HL-60 (cell line): ENCODE measurements around the gene RBM38.

ENCODE experiments used
- GABPA ChIP-seq: IDR thresholded peaks from 2 replicates; pipeline ENCODE4 v1.6.1; 2012; ENCODE audit warnings: low read depth
- POLR2AphosphoS5 ChIP-seq: IDR thresholded peaks from 2 replicates; pipeline ENCODE4 v1.6.1; 2012; ENCODE audit warnings: low read depth
- SPI1 ChIP-seq: IDR thresholded peaks from 2 replicates; pipeline ENCODE4 v1.6.1; 2012; ENCODE audit warnings: low read depth, mild to moderate bottlenecking, borderline replicate concordance
- TF ChIP-seq, protein P1 (sequence below): IDR thresholded peaks from one replicate; pipeline ENCODE4 v1.5.1; 2011; ENCODE audit warnings: low read length, control low read depth, inconsistent platforms; ENCODE audit not compliant: insufficient read depth
- TF ChIP-seq, protein P2 (sequence below): IDR thresholded peaks from 2 replicates; pipeline ENCODE4 v1.6.1; 2012; ENCODE audit warnings: low read depth; ENCODE audit not compliant: insufficient replicate concordance

DNA sequence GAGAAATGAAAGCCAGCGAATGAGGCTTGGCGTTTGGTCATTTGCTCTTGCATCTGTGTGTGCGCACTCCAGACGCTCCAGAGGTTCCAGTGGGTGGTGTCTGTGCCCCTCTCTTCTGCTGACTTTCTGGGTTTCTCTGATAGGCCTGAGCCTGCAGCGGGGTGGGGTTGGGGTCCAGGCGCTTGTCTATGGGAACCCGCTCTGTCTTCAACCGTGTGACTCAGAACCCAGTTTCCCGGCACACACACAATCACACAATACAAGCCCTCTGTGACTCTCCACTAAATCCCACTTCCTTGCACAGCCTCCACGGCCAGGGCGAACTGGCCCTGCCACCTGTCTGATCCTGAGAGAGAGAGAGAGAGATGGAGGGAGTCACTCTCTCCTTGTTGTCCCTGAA is 24.6 kb downstream of the RBM38 start:
- TF ChIP-seq, protein P1, sequence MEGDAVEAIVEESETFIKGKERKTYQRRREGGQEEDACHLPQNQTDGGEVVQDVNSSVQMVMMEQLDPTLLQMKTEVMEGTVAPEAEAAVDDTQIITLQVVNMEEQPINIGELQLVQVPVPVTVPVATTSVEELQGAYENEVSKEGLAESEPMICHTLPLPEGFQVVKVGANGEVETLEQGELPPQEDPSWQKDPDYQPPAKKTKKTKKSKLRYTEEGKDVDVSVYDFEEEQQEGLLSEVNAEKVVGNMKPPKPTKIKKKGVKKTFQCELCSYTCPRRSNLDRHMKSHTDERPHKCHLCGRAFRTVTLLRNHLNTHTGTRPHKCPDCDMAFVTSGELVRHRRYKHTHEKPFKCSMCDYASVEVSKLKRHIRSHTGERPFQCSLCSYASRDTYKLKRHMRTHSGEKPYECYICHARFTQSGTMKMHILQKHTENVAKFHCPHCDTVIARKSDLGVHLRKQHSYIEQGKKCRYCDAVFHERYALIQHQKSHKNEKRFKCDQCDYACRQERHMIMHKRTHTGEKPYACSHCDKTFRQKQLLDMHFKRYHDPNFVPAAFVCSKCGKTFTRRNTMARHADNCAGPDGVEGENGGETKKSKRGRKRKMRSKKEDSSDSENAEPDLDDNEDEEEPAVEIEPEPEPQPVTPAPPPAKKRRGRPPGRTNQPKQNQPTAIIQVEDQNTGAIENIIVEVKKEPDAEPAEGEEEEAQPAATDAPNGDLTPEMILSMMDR, result no peak
- TF ChIP-seq POLR2AphosphoS5 (no peak), GABPA (no peak), SPI1 (no peak)
- TF ChIP-seq, protein P2, sequence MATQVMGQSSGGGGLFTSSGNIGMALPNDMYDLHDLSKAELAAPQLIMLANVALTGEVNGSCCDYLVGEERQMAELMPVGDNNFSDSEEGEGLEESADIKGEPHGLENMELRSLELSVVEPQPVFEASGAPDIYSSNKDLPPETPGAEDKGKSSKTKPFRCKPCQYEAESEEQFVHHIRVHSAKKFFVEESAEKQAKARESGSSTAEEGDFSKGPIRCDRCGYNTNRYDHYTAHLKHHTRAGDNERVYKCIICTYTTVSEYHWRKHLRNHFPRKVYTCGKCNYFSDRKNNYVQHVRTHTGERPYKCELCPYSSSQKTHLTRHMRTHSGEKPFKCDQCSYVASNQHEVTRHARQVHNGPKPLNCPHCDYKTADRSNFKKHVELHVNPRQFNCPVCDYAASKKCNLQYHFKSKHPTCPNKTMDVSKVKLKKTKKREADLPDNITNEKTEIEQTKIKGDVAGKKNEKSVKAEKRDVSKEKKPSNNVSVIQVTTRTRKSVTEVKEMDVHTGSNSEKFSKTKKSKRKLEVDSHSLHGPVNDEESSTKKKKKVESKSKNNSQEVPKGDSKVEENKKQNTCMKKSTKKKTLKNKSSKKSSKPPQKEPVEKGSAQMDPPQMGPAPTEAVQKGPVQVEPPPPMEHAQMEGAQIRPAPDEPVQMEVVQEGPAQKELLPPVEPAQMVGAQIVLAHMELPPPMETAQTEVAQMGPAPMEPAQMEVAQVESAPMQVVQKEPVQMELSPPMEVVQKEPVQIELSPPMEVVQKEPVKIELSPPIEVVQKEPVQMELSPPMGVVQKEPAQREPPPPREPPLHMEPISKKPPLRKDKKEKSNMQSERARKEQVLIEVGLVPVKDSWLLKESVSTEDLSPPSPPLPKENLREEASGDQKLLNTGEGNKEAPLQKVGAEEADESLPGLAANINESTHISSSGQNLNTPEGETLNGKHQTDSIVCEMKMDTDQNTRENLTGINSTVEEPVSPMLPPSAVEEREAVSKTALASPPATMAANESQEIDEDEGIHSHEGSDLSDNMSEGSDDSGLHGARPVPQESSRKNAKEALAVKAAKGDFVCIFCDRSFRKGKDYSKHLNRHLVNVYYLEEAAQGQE, result no peak
